ENCODE data around the gene ZBTB34.

- TF ChIP-seq CTCF (IDR thresholded peaks at IDR 0.05; ENCODE audit: low read depth, low read length) = no peak
- TF ChIP-seq EZH2phosphoT487 (IDR thresholded peaks at IDR 0.05; ENCODE audit: low read depth) = no peak
Measured at GRCh38 chr9:126875756-126876510, 15.5 kb downstream of the ZBTB34 start.

Measured in OCI-LY3 (cell line).